ENCODE results near the gene KIAA0930.

- TF ChIP-seq CTCF (IDR thresholded peaks at IDR 0.05) (no peak), POLR2A (IDR thresholded peaks at IDR 0.05) (no peak), POLR2AphosphoS5 (IDR thresholded peaks at IDR 0.05) (no peak)
Observed at GRCh38 chr22:45164270-45165088, 76.2 kb downstream of the KIAA0930 start.
